H9 (cell line): ENCODE data around the gene TMEM47. TPM values are rescaled to one million over a fixed set of nuclear protein-coding genes. Genes with fewer than 3 reads are reported as not detected.

Experiments
- DNase-seq: peaks from one replicate; pipeline ENCODE4 v3.0.0-alpha.2; 2017
- H2AFZ ChIP-seq: one replicate; pipeline ENCODE4 v1.6.1; 2013; ENCODE audit warnings: mild to moderate bottlenecking, low read length, control low read depth, moderate library complexity
- H2AK5ac ChIP-seq: 2 replicates; pipeline ENCODE4 v1.6.1; 2013; ENCODE audit warnings: low read length, control low read depth, mixed read lengths; ENCODE audit not compliant: insufficient read length
- H2BK120ac ChIP-seq: one replicate; pipeline ENCODE4 v1.6.1; 2013; ENCODE audit warnings: low read depth, mild to moderate bottlenecking, low read length, control low read depth, inconsistent platforms; ENCODE audit not compliant: poor library complexity, severe bottlenecking
- H2BK12ac ChIP-seq: 2 replicates; pipeline ENCODE4 v1.6.1; 2013; ENCODE audit warnings: low read length, control low read depth, mixed read lengths, low read depth; ENCODE audit not compliant: insufficient read length
- H2BK15ac ChIP-seq: 2 replicates; pipeline ENCODE4 v1.6.1; 2013; ENCODE audit warnings: low read depth, low read length, control low read depth
- H2BK20ac ChIP-seq: one replicate; pipeline ENCODE4 v1.6.1; 2013; ENCODE audit warnings: low read depth, mild to moderate bottlenecking, low read length, control low read depth, inconsistent platforms; ENCODE audit not compliant: poor library complexity, severe bottlenecking
- H2BK5ac ChIP-seq: 2 replicates; pipeline ENCODE4 v1.6.1; 2013; ENCODE audit warnings: low read length, control low read depth, mixed read lengths; ENCODE audit not compliant: insufficient read length
- H3K14ac ChIP-seq: 2 replicates; pipeline ENCODE4 v1.6.1; 2013; ENCODE audit warnings: low read length, control low read depth; ENCODE audit not compliant: insufficient read depth
- H3K18ac ChIP-seq: 2 replicates; pipeline ENCODE4 v1.6.1; 2013; ENCODE audit warnings: low read depth, mild to moderate bottlenecking, mixed read lengths, low read length, control low read depth; ENCODE audit not compliant: insufficient read length
- H3K23ac ChIP-seq: 2 replicates; pipeline ENCODE4 v1.6.1; 2013; ENCODE audit warnings: low read length, control low read depth, mixed read lengths, low read depth; ENCODE audit not compliant: insufficient read length
- H3K23me2 ChIP-seq: 2 replicates; pipeline ENCODE4 v1.6.1; 2013; ENCODE audit warnings: low read depth, mild to moderate bottlenecking, mixed read lengths, low read length, control low read depth; ENCODE audit not compliant: insufficient read length, poor library complexity, severe bottlenecking
- H3K27ac ChIP-seq: 2 replicates; pipeline ENCODE4 v1.5.1; 2013; ENCODE audit warnings: low read length, control low read depth, mixed read lengths, low read depth; ENCODE audit not compliant: insufficient read length
- H3K27me3 ChIP-seq: 2 replicates; pipeline ENCODE4 v1.6.1; 2013; ENCODE audit warnings: low read length, control low read depth, inconsistent platforms; ENCODE audit not compliant: insufficient read depth
- H3K4ac ChIP-seq: 2 replicates; pipeline ENCODE4 v1.6.1; 2013; ENCODE audit warnings: low read depth, mild to moderate bottlenecking, control low read depth, inconsistent platforms, low read length, moderate library complexity
- H3K4me1 ChIP-seq: 2 replicates; pipeline ENCODE4 v1.6.1; 2013; ENCODE audit warnings: low read length, control low read depth, inconsistent platforms; ENCODE audit not compliant: insufficient read depth
- H3K4me2 ChIP-seq: 2 replicates; pipeline ENCODE4 v1.6.1; 2013; ENCODE audit warnings: low read length, control low read depth, mixed read lengths; ENCODE audit not compliant: insufficient read length, insufficient read depth
- H3K56ac ChIP-seq: 2 replicates; pipeline ENCODE4 v1.6.1; 2013; ENCODE audit warnings: low read depth, mild to moderate bottlenecking, mixed read lengths, low read length, control low read depth; ENCODE audit not compliant: insufficient read length
- H3K79me1 ChIP-seq: 2 replicates; pipeline ENCODE4 v1.6.1; 2013; ENCODE audit warnings: low read depth, mild to moderate bottlenecking, moderate library complexity, low read length, control low read depth, inconsistent platforms; ENCODE audit not compliant: insufficient read depth, poor library complexity, severe bottlenecking
- H3K79me2 ChIP-seq: 2 replicates; pipeline ENCODE4 v1.6.1; 2013; ENCODE audit warnings: low read length, control low read depth, inconsistent platforms; ENCODE audit not compliant: insufficient read depth
- H3K9ac ChIP-seq: 2 replicates; pipeline ENCODE4 v1.6.1; 2013; ENCODE audit warnings: low read length, control low read depth, mixed read lengths; ENCODE audit not compliant: insufficient read length; ENCODE audit errors: extremely low read depth
- H3K9me3 ChIP-seq: one replicate; pipeline ENCODE4 v1.6.1; 2013; ENCODE audit warnings: low read depth, low read length, inconsistent platforms; ENCODE audit not compliant: control insufficient read depth
- H3T11ph ChIP-seq: one replicate; pipeline ENCODE4 v1.6.1; 2013; ENCODE audit warnings: mild to moderate bottlenecking, low read length, control low read depth, inconsistent platforms
- H4K20me1 ChIP-seq: one replicate; pipeline ENCODE4 v1.6.1; 2013; ENCODE audit not compliant: control insufficient read depth, insufficient read length, insufficient read depth
- H4K5ac ChIP-seq: 2 replicates; pipeline ENCODE4 v1.6.1; 2013; ENCODE audit warnings: low read depth, mild to moderate bottlenecking, mixed read lengths, low read length, control low read depth; ENCODE audit not compliant: insufficient read length
- H4K8ac ChIP-seq: replicated peaks from 2 replicates; pipeline ENCODE4 v1.6.1; 2013; ENCODE audit warnings: low read length, control low read depth, mixed read lengths, low read depth; ENCODE audit not compliant: insufficient read length
- H4K91ac ChIP-seq: 2 replicates; pipeline ENCODE4 v1.6.1; 2013; ENCODE audit warnings: low read depth, mild to moderate bottlenecking, moderate library complexity, mixed read lengths, low read length, control low read depth; ENCODE audit not compliant: insufficient read length
- H3K27ac Mint-ChIP-seq, 3 experiments: 2 replicates in 2 of 3; 3 replicates in 1 of 3; pipeline ENCODE4 v1.8.0; 2020 to 2021; ENCODE audit warnings: mixed read lengths in 3 of 3, mild to moderate bottlenecking in 1 of 3, moderate library complexity in 1 of 3
- H3K27me3 Mint-ChIP-seq: 2 replicates; pipeline ENCODE4 v1.8.0; 2021; ENCODE audit warnings: low read depth, mild to moderate bottlenecking, moderate library complexity, mixed read lengths
- H3K36me3 Mint-ChIP-seq, 3 experiments: 2 replicates in 2 of 3; 3 replicates in 1 of 3; pipeline ENCODE4 v1.8.0; 2020 to 2021; ENCODE audit warnings: low read depth in 3 of 3, mixed read lengths in 3 of 3; ENCODE audit not compliant: insufficient read depth in 1 of 3
- H3K4me1 Mint-ChIP-seq, 2 experiments: 2 replicates each; pipeline ENCODE4 v1.8.0; 2020; ENCODE audit warnings: mixed read lengths in 2 of 2
- H3K4me3 Mint-ChIP-seq, 2 experiments: 2 replicates in 1 of 2; 3 replicates in 1 of 2; pipeline ENCODE4 v1.8.0; 2020 to 2021; ENCODE audit warnings: mild to moderate bottlenecking in 2 of 2, mixed read lengths in 2 of 2, moderate library complexity in 1 of 2
- H3K9me3 Mint-ChIP-seq, 2 experiments: 2 replicates in 1 of 2; 3 replicates in 1 of 2; pipeline ENCODE4 v1.8.0; 2020; ENCODE audit warnings: mild to moderate bottlenecking in 2 of 2, mixed read lengths in 2 of 2, moderate library complexity in 1 of 2
- WGBS: extraction: QIAGEN DNeasy Blood & Tissue Kit; methylation state at CpG from one replicate; pipeline ENCODE4 v1.1.7; 2013; ENCODE audit warnings: missing lambda C conversion rate, low lambda C conversion rate, mixed read lengths; ENCODE audit not compliant: insufficient read length; ENCODE audit errors: extremely low coverage; 5-methylcytosine and 5-hydroxymethylcytosine counted together
- total RNA-seq: library from RNA; stranded (reverse); gene quantifications from 2 replicates; pipeline ENCODE4 v1.2.1, GENCODE V29; 2021
- TF ChIP-seq, protein P1 (sequence below): fragments of 200-600 bp; sonication (generic); conservative IDR thresholded peaks from 3 replicates; pipeline ENCODE4 v1.8.0; 2021; ENCODE audit warnings: antibody characterized with exemption, mild to moderate bottlenecking

Gene TMEM47
- total RNA-seq, 1 experiment from 2014 or later, result 26.0 TPM

DNA sequence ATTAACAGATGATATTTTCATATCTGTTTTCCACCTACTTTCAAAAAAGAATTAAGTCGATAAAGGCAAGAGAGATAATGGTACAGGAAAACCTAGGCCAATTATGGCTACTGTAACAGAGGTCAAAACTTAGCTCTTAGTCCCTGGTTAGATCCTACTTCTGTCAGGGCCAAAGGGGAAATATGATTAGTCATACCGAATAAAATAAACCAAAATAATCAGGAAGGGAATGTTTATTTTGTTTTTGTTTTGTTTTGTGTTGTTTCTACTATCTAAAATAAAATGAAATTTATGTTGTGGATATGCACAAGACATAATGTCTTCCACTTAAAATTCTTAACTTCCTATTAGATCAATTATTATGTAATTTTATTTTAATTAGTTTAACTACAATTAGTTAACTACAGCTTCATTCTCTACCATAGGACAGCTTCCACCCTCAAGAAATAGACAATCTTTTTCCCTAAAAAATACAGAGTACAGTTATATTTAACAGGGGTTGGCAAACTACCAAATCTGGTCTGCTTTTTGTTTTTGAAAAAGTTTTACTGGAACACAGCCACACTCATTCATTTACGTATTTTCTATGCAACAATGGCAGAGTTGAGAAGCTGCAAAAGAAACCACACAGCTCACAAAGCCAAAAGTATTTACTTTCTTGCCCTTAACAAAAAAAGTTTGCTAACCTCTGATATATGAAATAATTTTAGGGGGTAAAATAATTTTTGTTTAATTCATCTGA is 25.4 kb downstream of the TMEM47 start:
- Histone ChIP-seq H3K18ac (no peak overlapping the region), H4K91ac (no peak overlapping the region), H3K4me2 (no peak overlapping the region), H3K14ac (no peak overlapping the region), H4K20me1 (no peaks in the 10 kb centered on the region), H3K4me1 (peaks cover 2% of the 10 kb centered on the region; the same call in 1 of the 2 replicates), H2BK5ac (no peak overlapping the region), H2BK15ac (no peak overlapping the region), H4K8ac (no peak overlapping the region), H2BK20ac (no peak overlapping the region), H3K9ac (no peak overlapping the region), H3T11ph (no peak overlapping the region), H3K56ac (no peak overlapping the region), H3K79me1 (no peaks in the 10 kb centered on the region), H3K9me3 (no peaks in the 10 kb centered on the region), H2BK12ac (no peak overlapping the region), H3K23me2 (no peaks in the 10 kb centered on the region), H4K5ac (no peak overlapping the region), H3K79me2 (no peaks in the 10 kb centered on the region; the same call in 1 of the 2 replicates), H2BK120ac (no peak overlapping the region), H3K27ac (no peak overlapping the region), H3K4ac (no peak overlapping the region), H3K23ac (no peak overlapping the region), H2AFZ (no peak overlapping the region), H2AK5ac (no peak overlapping the region), H3K27me3 (no peaks in the 10 kb centered on the region)
- Mint-ChIP-seq H3K27ac (peak overlapping the region in 2 of 3 experiments; percentile 76 to 82; a peak in 1 of 7 replicates), H3K4me3 (no peak overlapping the region), H3K27me3 (no peaks in the 10 kb centered on the region), H3K9me3 (peaks cover 0 to 31% of the 10 kb centered on the region in 2 experiments; a peak in 3 of 5 replicates), H3K4me1 (peaks cover 14 to 16% of the 10 kb centered on the region in 2 experiments), H3K36me3 (peaks cover 0 to 19% (median 15%) of the 10 kb centered on the region in 3 experiments; a peak in 6 of 7 replicates)
- WGBS, result no CpG with 5 or more reads among the region's 3 CpGs
- no peak for DNase-seq
- TF ChIP-seq, protein P1, sequence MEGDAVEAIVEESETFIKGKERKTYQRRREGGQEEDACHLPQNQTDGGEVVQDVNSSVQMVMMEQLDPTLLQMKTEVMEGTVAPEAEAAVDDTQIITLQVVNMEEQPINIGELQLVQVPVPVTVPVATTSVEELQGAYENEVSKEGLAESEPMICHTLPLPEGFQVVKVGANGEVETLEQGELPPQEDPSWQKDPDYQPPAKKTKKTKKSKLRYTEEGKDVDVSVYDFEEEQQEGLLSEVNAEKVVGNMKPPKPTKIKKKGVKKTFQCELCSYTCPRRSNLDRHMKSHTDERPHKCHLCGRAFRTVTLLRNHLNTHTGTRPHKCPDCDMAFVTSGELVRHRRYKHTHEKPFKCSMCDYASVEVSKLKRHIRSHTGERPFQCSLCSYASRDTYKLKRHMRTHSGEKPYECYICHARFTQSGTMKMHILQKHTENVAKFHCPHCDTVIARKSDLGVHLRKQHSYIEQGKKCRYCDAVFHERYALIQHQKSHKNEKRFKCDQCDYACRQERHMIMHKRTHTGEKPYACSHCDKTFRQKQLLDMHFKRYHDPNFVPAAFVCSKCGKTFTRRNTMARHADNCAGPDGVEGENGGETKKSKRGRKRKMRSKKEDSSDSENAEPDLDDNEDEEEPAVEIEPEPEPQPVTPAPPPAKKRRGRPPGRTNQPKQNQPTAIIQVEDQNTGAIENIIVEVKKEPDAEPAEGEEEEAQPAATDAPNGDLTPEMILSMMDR, result no peak
